HG03196 (cell line): ENCODE data around the gene EYA2.

Experiments
- ATAC-seq: cut with Tn5 transposase; IDR thresholded peaks from one replicate; pipeline ENCODE4 v1.9.1; 2021; ENCODE audit not compliant: unreplicated experiment

Gene EYA2

GRCh38 chr20:47237715-47238114, 343.1 kb downstream of the EYA2 start:
- ATAC-seq, result no peak
